ENCODE results near the gene STYX. TPM values are rescaled to one million over a fixed set of nuclear protein-coding genes. Genes with fewer than 3 reads are reported as not detected.

STYX gene
- total RNA-seq, 1 donor from 2014 or later: 13.6 TPM

- no peaks in the 10 kb centered on the region for H3K27me3 Mint-ChIP-seq
These were observed 68.9 kb downstream of the STYX start for GRCh38 chr14:52798826-52799225.

GRCh38 chr14:52801014-52801712, 71.2 kb downstream of the STYX start:
- Mint-ChIP-seq H3K27me3 (no peaks in the 10 kb centered on the region), H3K4me3 (ENCODE audit: low read depth) (no peak overlapping the region), H3K27ac (no peak overlapping the region), H3K9me3 (ENCODE audit: low read depth) (no peaks in the 10 kb centered on the region), H3K4me1 (ENCODE audit: low read depth) (no peaks in the 10 kb centered on the region), H3K36me3 (ENCODE audit: insufficient read depth) (no peaks in the 10 kb centered on the region)
- no peak for TF ChIP-seq CTCF (IDR thresholded peaks at IDR 0.05; ENCODE audit: unreplicated experiment)
- no peak for DNase-seq (ENCODE audit: low spot score, unreplicated experiment)

More at GRCh38 chr14:52798826-52799225, 68.9 kb downstream of the STYX start:
- Mint-ChIP-seq H3K4me3 (ENCODE audit: low read depth) (no peak overlapping the region), H3K27ac (no peak overlapping the region), H3K9me3 (ENCODE audit: low read depth) (no peaks in the 10 kb centered on the region), H3K4me1 (ENCODE audit: low read depth) (no peaks in the 10 kb centered on the region), H3K36me3 (ENCODE audit: insufficient read depth) (no peaks in the 10 kb centered on the region)
- TF ChIP-seq CTCF (IDR thresholded peaks at IDR 0.05; ENCODE audit: unreplicated experiment): no peak
- DNase-seq (ENCODE audit: low spot score, unreplicated experiment): no peak

- Mint-ChIP-seq H3K27ac (no peak overlapping the region), H3K27me3 (no peaks in the 10 kb centered on the region), H3K9me3 (ENCODE audit: low read depth) (no peaks in the 10 kb centered on the region), H3K4me1 (ENCODE audit: low read depth) (no peaks in the 10 kb centered on the region), H3K36me3 (ENCODE audit: insufficient read depth) (no peaks in the 10 kb centered on the region), H3K4me3 (ENCODE audit: low read depth) (no peak overlapping the region)
- no peak for DNase-seq (ENCODE audit: low spot score, unreplicated experiment)
- TF ChIP-seq CTCF (IDR thresholded peaks at IDR 0.05; ENCODE audit: unreplicated experiment): no peak
These were observed 72.6 kb downstream of the STYX start for GRCh38 chr14:52802597-52802996.

GRCh38 chr14:52806115-52806514, 76.1 kb downstream of the STYX start:
- no peak for DNase-seq (ENCODE audit: low spot score, unreplicated experiment)
- Mint-ChIP-seq H3K27me3 (no peaks in the 10 kb centered on the region), H3K36me3 (ENCODE audit: insufficient read depth) (no peaks in the 10 kb centered on the region), H3K27ac (no peak overlapping the region), H3K4me1 (ENCODE audit: low read depth) (no peaks in the 10 kb centered on the region), H3K9me3 (ENCODE audit: low read depth) (no peaks in the 10 kb centered on the region), H3K4me3 (ENCODE audit: low read depth) (no peak overlapping the region)
- no peak for TF ChIP-seq CTCF (IDR thresholded peaks at IDR 0.05; ENCODE audit: unreplicated experiment)

GRCh38 chr14:52808101-52808500, 78.1 kb downstream of the STYX start:
- no peak for TF ChIP-seq CTCF (IDR thresholded peaks at IDR 0.05; ENCODE audit: unreplicated experiment)
- Mint-ChIP-seq H3K4me1 (ENCODE audit: low read depth) (no peaks in the 10 kb centered on the region), H3K27ac (no peak overlapping the region), H3K9me3 (ENCODE audit: low read depth) (no peaks in the 10 kb centered on the region), H3K4me3 (ENCODE audit: low read depth) (no peak overlapping the region), H3K36me3 (ENCODE audit: insufficient read depth) (no peaks in the 10 kb centered on the region), H3K27me3 (no peaks in the 10 kb centered on the region)
- no peak for DNase-seq (ENCODE audit: low spot score, unreplicated experiment)

Measured in progenitor cell of endocrine pancreas (in vitro differentiated cells).